ENCODE data around the gene SCFD1.

GRCh38 chr14:30708157-30708556 is 86.0 kb downstream of the SCFD1 start:
- TF ChIP-seq CTCF (IDR thresholded peaks at IDR 0.05) (no peak), ZFX (IDR thresholded peaks at IDR 0.05; ENCODE audit: borderline replicate concordance) (no peak)

Measured in 22Rv1 (cell line).